Medulla oblongata (tissue), 1 donor: Measurements from ENCODE around the gene SLC25A21.
"Not testable (repeated sequence)": the region's sequence is repeated elsewhere in the genome, so short reads cannot be mapped to it uniquely, and the experiment has no call there.

Experiments
- DNase-seq: peaks from one replicate; pipeline ENCODE4 v3.0.0-alpha.2; 2015; ENCODE audit errors: extremely low spot score

The SLC25A21 gene

GRCh38 chr14:37186865-37187264 is 14.5 kb upstream of the SLC25A21 start:
- DNase-seq, result no peak

- no peak for DNase-seq
Observed at GRCh38 chr14:37185670-37186069, 13.3 kb upstream of the SLC25A21 start.

- not testable (repeated sequence) for DNase-seq
Observed at GRCh38 chr14:37184520-37184919, 12.1 kb upstream of the SLC25A21 start.

- DNase-seq, result no peak
Observed at GRCh38 chr14:37181441-37181840, 9.0 kb upstream of the SLC25A21 start.

GRCh38 chr14:37180886-37181285 is 8.5 kb upstream of the SLC25A21 start:
- DNase-seq, result not testable (repeated sequence)

GRCh38 chr14:37179896-37180502 is 7.6 kb upstream of the SLC25A21 start:
- DNase-seq, result no peak

- DNase-seq, result no peak
Observed at GRCh38 chr14:37172936-37173614, 669 bp upstream of the SLC25A21 start.

GRCh38 chr14:37171678-37172023 is 755 bp downstream of the SLC25A21 start:
- DNase-seq, result no peak

- no peak for DNase-seq
Observed at GRCh38 chr14:37170993-37171392, 1.4 kb downstream of the SLC25A21 start.

- DNase-seq, result no peak
Observed at GRCh38 chr14:37170237-37170636, 2.2 kb downstream of the SLC25A21 start.

GRCh38 chr14:37168721-37169120 is 3.7 kb downstream of the SLC25A21 start:
- DNase-seq, result no peak

- DNase-seq, result no peak
Observed at GRCh38 chr14:37167151-37168047, 5.0 kb downstream of the SLC25A21 start.

GRCh38 chr14:37165794-37166193 is 6.6 kb downstream of the SLC25A21 start:
- no peak for DNase-seq

- DNase-seq, result not testable (repeated sequence)
Observed at GRCh38 chr14:37162307-37162706, 10.1 kb downstream of the SLC25A21 start.

- no peak for DNase-seq
Observed at GRCh38 chr14:37157987-37158386, 14.4 kb downstream of the SLC25A21 start.

- no peak for DNase-seq
Observed at GRCh38 chr14:37153483-37153882, 18.9 kb downstream of the SLC25A21 start.

- DNase-seq, result no peak
Observed at GRCh38 chr14:37153005-37153404, 19.4 kb downstream of the SLC25A21 start.

GRCh38 chr14:37150414-37150813 is 22.0 kb downstream of the SLC25A21 start:
- peak; percentile 53 for DNase-seq

GRCh38 chr14:37147310-37147880 is 25.0 kb downstream of the SLC25A21 start:
- no peak for DNase-seq

GRCh38 chr14:37146438-37146837 is 26.0 kb downstream of the SLC25A21 start:
- DNase-seq, result not testable (repeated sequence)

GRCh38 chr14:37145395-37145794 is 27.0 kb downstream of the SLC25A21 start:
- no peak for DNase-seq

- DNase-seq, result no peak
Observed at GRCh38 chr14:37144729-37145363, 27.6 kb downstream of the SLC25A21 start.
